Esophagus muscularis mucosa (tissue), 3 donors: ENCODE results near the gene FGF12.

Experiments used
- EP300 ChIP-seq: sonication (generic); formaldehyde crosslinking; IDR thresholded peaks from one replicate; pipeline ENCODE4 v1.6.1; 2017; ENCODE audit warnings: antibody characterized with exemption
- POLR2AphosphoS5 ChIP-seq, 2 donors: sonication (generic); formaldehyde crosslinking; IDR thresholded peaks; one replicate each; pipeline ENCODE4 v1.6.1; 2017; ENCODE audit warnings: antibody characterized with exemption in 2 of 2

- no peak for TF ChIP-seq EP300
- TF ChIP-seq POLR2AphosphoS5 (IDR thresholded peaks at IDR 0.05): no peak
Observed at GRCh38 chr3:192181151-192181550, 546.2 kb downstream of the FGF12 start.
